HepG2 (cell line): ENCODE measurements around the gene KLHDC4.

ENCODE experiments used
- FOXP1 ChIP-seq, 2 experiments: fragments of 450-650 bp in 1 of 2; IDR thresholded peaks; 2 replicates each; pipeline ENCODE4 v1.6.1; 2017 to 2018; ENCODE audit warnings: antibody characterized with exemption in 1 of 2
- HOXA7 ChIP-seq: sonication (generic); formaldehyde crosslinking; IDR thresholded peaks from 2 replicates; pipeline ENCODE4 v1.8.1; 2022; ENCODE audit warnings: mild to moderate bottlenecking, missing genetic modification reagents, moderate library complexity
- POLR2AphosphoS2 ChIP-seq: IDR thresholded peaks from 2 replicates; pipeline ENCODE4 v1.6.1; 2011; ENCODE audit warnings: low read depth, low read length, improper control_type of control experiment
- RELA ChIP-seq: sonication (generic); formaldehyde crosslinking; IDR thresholded peaks from 2 replicates; pipeline ENCODE4 v1.4.0; 2020; ENCODE audit warnings: missing genetic modification reagents
- RXRA ChIP-seq: sonication (generic); formaldehyde crosslinking; IDR thresholded peaks from 2 replicates; pipeline ENCODE4 v1.5.1; 2020; ENCODE audit warnings: missing genetic modification reagents
- ZNF260 ChIP-seq: sonication (generic); formaldehyde crosslinking; IDR thresholded peaks from 2 replicates; pipeline ENCODE4 v1.4.0; 2020; ENCODE audit warnings: missing genetic modification reagents, low read depth, mild to moderate bottlenecking, borderline replicate concordance
- ZNF670 ChIP-seq: sonication (generic); formaldehyde crosslinking; IDR thresholded peaks from 2 replicates; pipeline ENCODE4 v1.8.0; 2022; ENCODE audit warnings: mild to moderate bottlenecking, missing genetic modification reagents, borderline replicate concordance
- TF ChIP-seq, protein P1 (sequence below): sonication (generic); formaldehyde crosslinking; IDR thresholded peaks from 2 replicates; pipeline ENCODE4 v1.5.0; 2020; ENCODE audit warnings: mild to moderate bottlenecking, missing genetic modification reagents, moderate library complexity
- TF ChIP-seq, protein P2 (sequence below): sonication (generic); formaldehyde crosslinking; IDR thresholded peaks from 2 replicates; pipeline ENCODE4 v1.8.0; 2022; ENCODE audit warnings: mild to moderate bottlenecking, missing genetic modification reagents

DNA sequence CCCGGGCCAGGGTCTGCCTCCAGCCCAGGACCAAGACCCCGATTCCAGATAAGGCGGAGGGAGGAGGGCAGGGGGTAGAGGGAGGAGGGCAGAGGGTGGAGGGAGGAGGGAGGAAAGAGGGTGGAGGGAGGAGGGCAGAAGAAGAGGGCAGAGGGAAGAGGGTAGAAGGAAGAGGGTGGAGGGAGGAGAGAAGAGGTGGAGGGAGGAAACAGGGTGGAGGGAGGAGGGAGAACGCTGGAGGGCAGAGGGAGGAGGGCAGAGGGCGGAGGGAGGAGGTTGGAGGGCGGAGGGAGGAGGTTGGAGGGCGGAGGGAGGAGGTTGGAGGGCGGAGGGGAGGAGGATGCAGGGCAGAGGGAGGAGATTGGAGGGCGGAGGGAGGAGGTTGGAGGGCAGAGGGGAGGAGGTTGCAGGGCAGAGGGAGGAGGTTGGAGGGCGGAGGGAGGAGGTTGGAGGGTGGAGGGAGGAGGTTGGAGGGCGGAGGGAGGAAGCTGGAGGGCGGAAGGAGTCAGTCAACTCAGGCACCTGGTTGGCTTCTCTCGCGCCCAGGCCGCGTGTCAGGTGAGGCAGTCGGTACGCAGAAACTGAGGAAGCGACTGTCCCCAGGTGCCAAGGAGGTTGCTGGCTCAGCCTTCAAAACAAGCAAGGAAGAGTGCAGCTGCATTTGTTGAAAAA is 65.2 kb downstream of the KLHDC4 start:
- TF ChIP-seq, protein P1, sequence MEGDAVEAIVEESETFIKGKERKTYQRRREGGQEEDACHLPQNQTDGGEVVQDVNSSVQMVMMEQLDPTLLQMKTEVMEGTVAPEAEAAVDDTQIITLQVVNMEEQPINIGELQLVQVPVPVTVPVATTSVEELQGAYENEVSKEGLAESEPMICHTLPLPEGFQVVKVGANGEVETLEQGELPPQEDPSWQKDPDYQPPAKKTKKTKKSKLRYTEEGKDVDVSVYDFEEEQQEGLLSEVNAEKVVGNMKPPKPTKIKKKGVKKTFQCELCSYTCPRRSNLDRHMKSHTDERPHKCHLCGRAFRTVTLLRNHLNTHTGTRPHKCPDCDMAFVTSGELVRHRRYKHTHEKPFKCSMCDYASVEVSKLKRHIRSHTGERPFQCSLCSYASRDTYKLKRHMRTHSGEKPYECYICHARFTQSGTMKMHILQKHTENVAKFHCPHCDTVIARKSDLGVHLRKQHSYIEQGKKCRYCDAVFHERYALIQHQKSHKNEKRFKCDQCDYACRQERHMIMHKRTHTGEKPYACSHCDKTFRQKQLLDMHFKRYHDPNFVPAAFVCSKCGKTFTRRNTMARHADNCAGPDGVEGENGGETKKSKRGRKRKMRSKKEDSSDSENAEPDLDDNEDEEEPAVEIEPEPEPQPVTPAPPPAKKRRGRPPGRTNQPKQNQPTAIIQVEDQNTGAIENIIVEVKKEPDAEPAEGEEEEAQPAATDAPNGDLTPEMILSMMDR = no peak
- TF ChIP-seq POLR2AphosphoS2 (no peak), FOXP1 (IDR thresholded peaks at IDR 0.05) (no peak), FOXP1 (CRISPR knock-in tag; IDR thresholded peaks at IDR 0.05) (no peak), ZNF260 (no peak), RELA (CRISPR knock-in tag) (no peak), ZNF670 (CRISPR knock-in tag) (no peak), HOXA7 (CRISPR knock-in tag) (no peak), RXRA (CRISPR knock-in tag) (no peak)
- TF ChIP-seq, protein P2, sequence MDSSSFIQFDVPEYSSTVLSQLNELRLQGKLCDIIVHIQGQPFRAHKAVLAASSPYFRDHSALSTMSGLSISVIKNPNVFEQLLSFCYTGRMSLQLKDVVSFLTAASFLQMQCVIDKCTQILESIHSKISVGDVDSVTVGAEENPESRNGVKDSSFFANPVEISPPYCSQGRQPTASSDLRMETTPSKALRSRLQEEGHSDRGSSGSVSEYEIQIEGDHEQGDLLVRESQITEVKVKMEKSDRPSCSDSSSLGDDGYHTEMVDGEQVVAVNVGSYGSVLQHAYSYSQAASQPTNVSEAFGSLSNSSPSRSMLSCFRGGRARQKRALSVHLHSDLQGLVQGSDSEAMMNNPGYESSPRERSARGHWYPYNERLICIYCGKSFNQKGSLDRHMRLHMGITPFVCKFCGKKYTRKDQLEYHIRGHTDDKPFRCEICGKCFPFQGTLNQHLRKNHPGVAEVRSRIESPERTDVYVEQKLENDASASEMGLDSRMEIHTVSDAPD = no peak
